Measurements from ENCODE around the gene SLC8B1.

SLC8B1 gene

DNA sequence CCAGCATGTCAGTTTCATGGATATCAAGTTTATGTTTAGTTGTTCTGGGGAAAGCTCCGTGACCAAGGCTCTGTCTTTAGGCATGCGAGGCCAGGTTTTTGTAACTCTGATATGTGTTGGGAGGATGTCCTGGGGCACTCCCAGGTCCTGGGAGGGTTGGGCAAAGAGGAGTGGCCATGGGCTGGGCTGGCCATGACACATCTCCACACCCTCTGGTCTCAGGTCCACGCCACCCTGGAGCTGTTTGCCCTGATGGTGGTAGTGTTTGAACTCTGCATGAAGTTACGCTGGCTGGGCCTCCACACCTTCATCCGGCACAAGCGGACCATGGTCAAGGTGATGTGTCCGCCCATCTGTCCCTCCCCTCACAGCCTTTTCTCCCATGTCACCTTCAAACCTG, 67.3 kb downstream of the SLC8B1 start:
- DNase-seq = no peak

DNA sequence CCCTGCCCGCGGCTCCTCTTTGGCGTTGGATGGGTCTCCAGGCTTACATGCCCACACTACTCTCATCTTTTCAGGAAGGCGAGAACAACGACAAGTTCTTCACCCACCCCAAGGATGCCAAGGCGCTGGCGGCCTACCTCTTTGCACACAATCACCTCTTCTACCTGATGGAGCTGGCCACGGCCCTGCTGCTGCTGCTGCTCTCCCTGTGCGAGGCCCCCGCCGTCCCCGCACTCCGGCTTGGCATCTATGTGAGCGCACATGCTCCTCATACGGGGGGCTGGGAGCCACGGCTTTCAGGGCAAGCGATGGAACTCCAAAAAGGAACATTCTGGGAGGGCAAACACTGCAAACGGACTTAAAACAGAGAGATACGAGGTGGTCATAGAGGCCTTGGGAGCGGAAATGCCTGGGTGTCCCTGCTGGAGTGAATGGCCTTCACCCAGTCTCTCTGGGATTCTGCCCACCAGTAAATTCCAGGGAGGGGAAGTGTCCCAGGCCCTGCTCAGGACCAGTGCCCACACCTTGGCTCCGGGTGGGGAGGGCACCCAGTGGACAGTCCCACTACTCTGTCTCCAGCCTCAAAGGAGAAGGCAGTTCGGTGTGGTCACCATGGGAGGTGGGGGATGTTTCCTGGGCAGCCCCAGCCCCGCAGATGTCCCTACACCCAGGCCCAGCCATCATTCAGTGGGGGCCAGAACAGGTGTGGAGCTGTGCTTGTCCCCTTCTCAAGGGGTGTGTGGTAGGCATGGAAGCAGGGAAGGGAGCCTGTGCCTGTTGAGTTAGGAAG, 68.6 kb downstream of the SLC8B1 start:
- no peak for DNase-seq

DNA sequence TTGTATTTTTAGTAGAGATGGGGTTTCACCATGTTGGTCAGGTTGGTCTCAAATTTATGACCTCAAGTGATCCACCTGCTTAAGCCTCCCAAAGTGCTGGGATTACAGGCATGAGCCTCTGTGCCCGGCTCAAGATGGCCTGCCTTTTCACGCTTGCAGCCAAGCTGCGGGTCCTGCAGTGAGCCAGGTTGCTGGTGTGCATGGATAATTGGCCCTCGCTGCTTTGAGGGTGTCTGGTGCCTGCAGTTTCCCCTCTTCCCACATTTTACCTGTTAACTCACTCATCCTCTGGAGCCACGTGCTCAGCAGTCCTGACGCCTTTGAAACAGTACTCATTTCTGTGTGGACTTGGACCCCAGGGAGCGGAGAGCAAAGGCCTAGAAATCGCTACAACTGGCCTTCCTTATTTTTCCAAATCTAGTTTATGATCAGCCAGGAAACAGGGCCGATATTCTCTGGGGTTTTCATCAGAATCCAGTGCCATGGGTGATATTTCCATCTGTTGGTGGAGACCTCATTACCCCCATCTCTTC, 71.4 kb downstream of the SLC8B1 start:
- no peak for DNase-seq

DNA sequence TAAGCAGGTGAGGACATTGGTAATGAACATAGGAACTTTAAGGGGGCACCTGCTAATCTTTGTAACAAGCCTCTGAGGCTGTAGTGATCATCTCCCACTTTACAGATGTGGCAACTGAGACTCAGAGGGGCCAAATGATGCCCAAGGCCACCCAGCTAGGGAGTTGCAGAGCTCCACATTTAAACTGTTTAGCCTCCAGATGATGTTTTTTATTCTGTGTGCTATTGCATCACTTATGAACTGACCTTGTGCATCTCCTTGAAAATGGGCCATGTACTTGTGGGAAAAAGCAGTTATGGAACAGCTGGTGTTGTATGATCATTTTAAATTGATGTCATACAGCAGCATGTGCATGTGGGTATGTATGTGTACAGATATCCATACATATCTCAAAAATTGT, 72.2 kb downstream of the SLC8B1 start:
- no peak for DNase-seq

DNA sequence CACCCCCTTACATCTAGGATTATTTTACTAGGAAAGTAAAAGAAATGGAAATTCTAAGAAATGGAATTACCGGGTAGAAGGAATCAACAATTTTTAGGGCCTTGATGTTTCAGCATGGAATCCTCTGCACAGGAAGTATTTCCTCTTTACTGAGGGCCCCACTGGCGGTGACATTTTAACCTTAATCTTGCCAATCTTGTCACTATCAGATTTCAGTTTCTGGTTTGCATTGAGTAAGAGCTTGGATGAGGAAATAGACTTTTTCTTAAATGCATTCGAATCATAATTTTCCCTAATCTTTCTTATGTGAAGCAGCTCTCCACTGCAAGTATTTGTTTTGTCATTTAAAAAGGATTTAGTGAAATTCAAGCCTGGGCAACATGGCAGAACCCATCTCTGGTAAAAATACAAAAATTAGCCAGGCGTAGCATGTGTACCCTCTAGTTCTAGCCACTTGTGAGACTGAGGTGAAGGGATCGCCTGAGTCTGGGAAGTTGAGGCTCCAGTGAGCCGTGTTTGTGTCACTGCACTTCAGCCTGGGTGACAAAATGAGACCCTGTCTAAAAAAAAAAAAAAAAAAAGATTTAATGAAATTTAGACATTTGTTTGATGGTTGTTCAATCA, 73.0 kb downstream of the SLC8B1 start:
- DNase-seq = no peak

DNA sequence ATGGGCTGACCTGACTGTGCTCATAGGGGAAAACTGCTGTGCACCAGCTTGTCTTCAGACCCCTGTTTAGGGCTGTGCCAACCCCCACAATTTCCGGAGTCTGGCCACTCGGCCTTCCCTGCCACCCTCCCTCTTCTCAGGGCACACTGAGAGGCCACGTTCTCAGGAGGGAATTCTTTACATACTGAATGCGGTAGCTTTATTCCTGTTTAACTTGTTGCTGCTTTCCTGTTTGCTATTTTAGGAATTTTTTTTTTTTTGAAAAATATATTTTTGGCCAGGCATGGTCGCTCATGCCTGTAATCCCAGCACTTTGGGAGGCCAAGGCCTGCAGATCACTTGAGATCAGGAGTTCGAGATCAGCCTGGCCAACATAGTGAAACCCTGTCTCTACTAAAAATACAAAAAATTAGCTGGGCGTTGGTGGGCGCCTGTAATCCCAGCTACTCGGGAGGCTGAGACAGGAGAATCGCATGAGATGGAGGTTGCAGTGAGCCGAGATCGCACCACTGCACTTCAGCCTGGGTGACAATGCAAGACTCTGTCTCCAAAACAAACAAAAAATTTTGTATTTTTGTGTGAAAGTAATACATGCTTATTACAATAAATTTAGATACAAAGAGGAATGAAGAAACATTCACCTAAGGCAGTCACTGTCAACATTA, 74.1 kb downstream of the SLC8B1 start:
- DNase-seq = no peak

DNA sequence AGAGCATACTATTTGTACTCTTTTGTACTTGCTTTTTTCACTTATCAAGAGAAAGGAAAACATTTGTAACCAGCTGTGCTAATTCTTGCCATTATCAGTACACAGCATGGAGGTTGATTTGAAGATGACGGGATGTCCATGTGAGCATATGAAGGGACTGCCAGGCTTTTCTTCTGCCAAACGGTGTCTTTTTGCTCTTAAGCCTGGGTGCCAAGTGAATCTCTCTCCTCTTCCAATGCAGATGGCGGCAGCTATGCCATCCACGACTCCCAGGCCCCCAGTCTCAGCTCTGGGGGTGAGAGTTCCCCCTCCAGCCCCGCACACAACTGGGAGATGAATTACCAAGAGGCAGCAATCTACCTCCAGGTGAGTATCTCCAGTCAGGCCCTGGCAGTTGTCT, 74.8 kb downstream of the SLC8B1 start:
- no peak for DNase-seq

DNA sequence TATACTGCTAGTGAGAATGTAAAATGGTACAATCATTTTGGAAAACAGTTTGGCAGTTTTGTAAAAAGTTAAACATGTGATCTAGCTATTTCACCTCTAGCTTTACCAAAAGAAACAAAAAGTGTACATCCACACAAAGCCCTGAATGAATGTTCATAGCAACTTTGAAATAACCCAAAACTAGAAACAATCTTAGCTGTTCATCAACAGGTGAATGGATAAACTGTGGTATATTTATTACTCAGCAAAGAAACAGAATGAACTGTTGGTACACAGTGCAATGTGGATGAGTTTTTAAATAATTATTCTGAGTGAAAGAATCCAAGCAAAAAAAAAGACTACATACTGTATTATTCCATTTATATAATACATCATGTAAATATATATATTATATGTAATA, 77.3 kb downstream of the SLC8B1 start:
- DNase-seq = no peak

DNA sequence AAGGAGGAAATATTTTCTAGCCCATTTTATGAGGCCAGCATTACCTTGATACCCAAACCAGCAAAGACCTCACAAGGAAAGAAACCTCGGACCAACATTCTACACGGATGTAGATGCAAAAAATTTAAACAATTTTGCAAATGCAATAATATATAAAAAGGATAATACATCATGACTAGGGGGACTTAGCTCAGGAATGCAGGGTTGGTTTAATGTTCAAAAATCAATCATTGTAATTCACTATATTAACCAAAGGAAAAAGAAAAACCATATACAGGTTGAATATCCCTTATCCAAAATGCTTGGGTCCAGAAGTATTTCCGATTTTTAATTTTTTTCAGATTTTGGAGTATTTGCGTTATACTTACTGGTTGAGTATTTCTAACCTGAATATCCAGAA, 80.6 kb downstream of the SLC8B1 start:
- no peak for DNase-seq

DNA sequence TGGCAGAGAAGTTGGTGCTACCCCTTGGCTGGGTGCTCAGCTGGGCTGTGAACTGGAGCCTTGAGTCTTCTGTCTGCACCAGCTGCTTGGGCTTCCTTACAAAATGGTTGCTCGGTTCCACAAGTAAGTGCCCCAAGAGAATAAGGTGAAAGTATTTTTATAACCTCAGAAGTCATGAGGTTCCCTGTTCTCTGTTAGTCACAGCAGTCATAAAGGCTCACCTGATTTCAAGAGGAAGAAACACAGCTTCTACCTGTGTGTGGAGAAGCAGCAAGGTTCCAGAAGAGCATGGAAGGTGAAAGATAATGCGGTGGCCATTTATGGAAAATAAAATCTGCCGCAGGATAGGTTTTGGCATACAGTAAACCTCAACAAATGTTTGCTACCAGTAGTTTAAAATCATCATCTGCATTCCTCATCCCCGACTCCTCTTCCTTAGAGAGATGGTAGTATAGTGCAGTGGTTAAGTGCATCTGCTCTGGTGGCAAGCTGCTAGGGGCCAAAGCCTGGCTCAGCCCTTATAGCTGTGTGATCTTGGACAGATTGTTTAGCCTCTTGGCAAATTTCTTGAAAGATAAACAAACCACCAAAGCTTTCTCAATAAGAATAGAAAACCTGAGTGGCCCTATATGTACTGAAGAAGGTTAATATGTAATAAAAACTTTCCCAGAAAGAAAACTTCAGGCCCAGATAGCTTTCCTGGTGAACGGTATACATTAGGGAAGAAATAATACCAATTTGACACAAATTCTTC, 81.2 kb downstream of the SLC8B1 start:
- DNase-seq = no peak

DNA sequence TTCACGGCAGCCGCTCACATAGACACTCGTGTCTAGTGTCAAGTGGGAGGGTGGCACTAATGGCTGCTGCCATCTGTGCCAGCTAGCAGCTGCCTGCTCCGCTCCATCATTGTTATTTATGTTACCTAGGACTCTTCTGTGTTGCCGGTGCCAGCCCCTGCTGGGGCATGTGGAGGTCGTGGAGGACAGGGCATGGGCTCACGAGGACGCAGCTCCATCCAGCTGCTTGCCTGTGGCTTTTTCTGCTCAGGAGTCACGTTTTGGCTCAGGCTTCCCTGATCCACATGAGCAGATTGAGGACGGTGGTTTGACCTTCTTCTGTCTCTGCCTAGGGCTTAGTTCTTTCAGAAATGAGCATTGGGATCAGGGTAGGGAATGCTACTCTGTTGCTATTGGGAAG, 82.4 kb downstream of the SLC8B1 start:
- DNase-seq = no peak

DNA sequence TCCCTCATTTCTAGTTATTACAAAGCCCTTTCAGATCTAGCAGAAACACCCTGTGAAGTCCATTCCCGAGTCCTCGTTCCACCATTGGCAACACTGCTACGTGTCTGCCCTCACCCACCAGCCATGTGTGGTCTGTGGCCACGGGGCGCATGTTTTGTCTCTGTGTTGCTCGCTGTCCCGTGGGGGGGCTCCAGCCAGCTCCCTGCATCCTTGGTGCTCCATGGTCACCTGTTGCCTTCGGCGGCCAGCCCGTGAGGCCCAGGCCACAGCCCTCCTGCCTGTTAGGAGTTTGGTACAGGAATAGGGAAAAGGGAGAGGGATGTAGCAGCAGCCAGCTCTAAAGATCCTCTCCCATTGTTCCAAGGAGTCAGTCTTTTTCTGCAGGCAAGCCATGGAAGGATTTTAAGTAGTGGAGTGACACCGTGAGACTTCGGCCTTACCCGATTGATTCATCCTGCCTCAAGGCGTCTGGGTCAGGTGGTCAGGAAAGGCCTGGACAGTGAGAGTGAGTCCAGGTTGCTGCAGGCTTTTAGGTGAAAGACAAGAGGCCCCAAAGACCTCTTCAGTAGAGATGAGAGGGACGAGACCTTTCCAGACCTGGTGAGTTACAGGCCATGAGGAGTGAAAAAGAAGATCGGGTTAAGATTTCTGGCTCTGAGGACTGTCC, 83.4 kb downstream of the SLC8B1 start:
- no peak for DNase-seq

DNA sequence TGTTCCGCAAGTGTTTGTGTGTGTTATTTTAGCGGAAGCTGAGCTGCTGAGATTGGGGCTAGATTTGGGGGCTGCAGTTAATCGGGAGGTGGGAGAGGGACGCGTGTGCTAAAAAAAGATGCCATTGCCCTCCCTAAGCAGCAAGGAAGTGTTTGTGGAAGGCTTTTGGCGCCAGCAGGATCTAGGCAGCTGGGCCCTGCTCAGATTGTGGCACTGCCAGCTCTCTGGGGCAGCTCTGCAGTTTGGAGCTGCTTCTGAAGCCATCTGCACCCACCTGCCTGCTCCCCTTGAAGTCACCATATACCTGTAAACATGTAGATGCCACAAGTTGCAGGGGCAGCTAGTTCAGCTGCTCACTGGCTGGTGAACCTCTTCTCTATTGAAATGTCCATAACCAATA, 84.9 kb downstream of the SLC8B1 start:
- no peak for DNase-seq

DNA sequence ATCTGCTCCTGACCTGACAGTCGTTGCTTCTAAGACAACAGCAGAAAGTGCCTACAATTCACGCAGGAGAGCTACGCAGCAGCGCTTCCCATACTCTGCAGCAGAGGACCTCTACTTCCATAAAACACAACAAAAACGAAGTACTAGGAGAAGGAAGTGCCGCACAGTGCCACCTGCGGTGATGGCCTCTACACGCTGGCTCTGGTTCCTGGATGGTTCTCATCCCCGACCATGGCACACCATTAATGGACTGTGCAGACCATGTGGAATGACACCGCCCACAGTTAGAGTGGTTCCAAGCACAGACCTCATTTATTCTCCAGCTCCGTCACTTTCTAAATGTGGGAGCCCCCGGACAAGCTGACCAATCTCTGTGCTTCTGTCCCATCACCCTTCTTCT, 85.4 kb downstream of the SLC8B1 start:
- no peak for DNase-seq

DNA sequence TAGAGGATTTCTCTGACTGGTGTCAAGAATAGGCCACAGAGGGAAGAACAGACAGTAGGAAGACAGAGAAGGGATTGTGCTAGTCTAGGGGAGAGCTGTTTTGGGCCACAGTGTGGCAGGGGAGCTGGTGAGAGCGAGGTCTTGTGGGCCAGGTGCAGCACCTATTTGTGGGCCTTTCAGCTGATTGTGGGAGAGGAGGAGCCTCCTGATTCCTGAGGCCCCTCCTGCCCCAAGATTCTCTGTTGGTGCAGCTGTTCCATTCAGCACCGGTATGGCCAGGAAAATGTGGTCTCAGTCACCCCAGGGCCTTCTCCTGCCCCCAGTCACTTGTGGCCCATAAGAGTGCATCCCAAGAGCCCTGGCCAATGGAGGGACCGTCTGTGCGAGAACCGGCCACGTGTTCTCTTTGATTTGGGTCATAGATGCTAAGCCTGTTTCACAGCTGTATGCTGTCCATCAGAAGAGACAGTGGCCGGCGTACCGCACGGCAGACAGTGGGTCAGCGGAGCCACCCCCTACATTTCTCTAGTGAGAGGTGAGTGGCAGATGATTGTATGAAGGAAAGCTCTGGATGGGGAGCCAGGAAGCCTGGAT, 86.0 kb downstream of the SLC8B1 start:
- DNase-seq = no peak
